Islet precursor cell (in vitro differentiated cells): ENCODE data around the gene GP1BB.

Experiments
- DNase-seq: peaks from one replicate; pipeline ENCODE4 v3.0.0-alpha.2; 2018

Gene GP1BB

DNA sequence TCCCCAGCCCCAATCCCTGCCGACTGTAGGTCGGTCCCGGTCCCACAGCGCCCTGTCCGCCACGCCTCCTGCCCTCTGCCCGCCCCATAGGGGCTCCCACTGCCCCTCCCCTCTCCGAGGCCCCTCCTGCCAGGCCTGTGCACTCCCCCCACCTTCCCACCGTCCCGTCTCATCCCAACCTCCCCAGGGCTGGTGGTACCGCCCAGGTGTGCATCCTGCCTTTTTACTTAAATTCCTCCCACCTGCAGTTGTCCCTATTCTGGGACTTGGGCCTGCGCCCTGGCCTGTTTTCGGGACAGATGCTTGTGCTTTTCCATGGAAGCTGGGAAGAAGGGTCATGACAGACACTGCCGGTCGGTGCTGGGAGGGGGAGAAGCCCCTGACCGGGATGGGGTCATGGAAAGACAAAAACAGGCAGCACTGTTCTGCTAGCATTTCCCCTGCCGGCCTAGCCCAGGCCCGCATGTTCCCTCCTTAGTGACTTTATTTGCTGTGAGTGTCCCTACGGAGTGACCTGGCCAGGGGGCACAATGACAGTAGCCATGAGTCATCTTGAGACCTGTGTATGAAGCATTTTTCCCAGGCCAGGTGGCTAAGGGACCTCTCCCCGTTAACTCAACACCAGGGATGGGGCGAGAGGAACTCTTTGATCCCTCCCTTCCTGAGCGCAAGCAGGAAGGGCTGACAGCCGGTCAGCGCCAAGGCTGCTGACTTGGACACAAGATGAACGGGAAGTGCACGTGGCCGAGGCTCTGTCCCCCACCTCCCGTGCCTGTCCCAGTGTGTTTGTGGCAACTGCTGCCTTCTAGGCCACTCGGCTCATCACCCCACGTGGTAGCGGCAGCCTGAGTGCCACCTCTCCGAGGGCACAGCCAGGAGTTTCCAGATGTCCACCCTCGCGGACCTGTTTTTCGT lies 44.3 kb downstream of the GP1BB start:
- DNase-seq: no peak

- DNase-seq: no peak
These were observed 46.0 kb downstream of the GP1BB start for GRCh38 chr22:19769393-19769715.

DNA sequence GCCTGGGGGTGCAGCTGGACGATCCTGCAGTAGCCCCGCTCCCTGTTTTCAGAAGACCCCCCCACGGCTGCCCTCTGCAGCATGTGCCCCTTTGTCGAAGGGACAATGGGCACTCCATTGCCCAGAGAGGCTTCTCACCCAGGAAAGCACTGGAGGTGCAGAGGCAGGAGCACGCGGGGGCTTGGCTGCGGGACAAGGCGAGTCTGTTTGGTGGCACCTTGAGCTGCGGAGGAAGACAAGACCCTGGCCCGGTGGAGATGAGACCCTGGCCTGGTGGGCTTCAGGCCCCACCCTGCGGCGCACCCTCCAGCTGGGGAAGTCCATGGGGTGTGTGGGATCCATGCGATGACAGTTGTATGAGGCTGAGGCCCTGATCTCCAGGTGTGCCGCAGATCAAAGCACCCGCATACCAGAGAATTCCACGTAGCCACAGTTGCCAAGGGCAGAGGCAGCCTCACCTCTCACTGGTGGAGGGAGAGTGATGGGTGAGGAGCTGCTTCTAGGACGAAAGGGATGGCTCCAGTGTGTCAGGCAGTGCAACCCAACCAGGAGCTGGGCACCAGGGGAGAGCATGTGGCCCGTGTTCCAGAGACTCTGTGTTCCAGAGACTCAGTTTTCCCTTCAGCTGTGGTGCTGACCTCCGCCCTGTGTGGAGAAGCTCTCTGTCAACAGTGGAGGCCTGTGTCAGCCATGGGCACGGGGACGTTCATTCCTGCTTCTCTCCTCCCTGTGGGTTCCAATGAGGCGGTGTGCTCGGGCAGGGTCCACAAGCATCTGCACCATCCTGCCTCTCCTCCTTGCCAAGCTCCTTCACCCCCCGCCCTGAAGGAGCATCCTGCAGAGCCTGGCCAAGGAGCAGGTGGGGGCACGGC lies 47.2 kb downstream of the GP1BB start:
- no peak for DNase-seq

DNA sequence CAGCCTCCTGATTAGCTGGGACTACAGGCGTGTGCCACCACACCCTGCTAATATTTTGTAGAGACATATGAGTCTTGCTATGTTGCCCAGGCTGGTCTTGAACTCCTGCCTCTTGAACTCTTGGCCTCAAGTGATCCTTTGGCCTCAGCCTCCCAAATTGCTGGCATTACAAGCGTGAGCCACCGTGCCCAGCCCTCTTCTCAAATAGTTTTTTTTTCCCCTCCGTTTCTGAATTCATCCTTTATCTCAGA lies 49.0 kb downstream of the GP1BB start:
- DNase-seq: no peak

DNA sequence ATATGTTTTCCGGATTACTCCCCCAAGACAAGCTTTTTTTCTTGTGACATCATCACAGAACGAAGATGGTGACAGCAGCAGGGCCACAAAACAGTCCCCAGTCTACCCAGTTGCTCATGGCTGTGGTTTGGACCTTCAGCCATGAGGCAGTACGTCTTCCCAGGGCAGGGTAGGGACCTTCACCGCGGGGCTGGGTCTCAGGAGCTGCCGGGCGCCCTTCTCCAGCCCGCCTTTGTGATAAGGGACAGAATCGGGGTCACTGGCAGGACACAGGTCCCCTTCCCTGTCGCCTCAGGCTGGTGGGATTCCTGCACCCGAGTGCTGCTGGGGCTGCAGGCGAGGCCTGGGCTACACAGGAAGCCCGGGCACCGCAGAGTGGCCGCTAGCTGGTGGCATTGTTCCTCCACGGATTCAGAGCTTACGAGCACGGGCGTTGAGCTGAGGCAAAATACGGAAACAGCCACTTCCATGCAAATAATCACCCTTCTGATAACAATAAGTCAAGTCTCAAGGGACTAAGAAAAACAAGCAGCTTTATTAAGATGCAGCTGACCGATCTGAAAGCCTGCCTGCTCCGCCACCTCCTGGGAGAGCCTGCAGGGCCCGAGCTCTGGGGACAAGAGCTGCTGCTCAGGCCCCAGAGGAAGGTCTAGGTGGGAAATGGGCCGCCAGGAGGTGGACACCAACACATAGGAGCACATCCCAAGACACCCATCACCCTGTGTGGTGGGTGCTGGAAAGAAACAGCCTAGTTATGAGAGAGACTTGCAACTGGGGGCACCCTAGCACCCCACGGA lies 49.5 kb downstream of the GP1BB start:
- no peak for DNase-seq

GRCh38 chr22:19773470-19774040 lies 50.2 kb downstream of the GP1BB start:
- no peak for DNase-seq
